IMR-90 (cell line): ENCODE measurements around the gene MSI2. TPM values are rescaled to one million over a fixed set of nuclear protein-coding genes. Genes with fewer than 3 reads are reported as not detected.

Experiments used
- ATAC-seq: fragments of 200-7000 bp; cut with Tn5 transposase; 2 replicates; pipeline ENCODE4 v1.9.1; 2020; ENCODE audit warnings: low read depth, mild to moderate bottlenecking, moderate library complexity
- BruUV-seq: library from RNA; stranded (reverse); fragments of 400-500 nt; replicated peaks from 2 replicates; lab custom pipeline; 2021; lab: Mats Ljungman, UMichigan
- CTCF ChIA-PET: fragments of 300-600 bp; formaldehyde crosslinking; extraction: SDS; loops from one replicate; lab custom pipeline; 2021; ENCODE audit warnings: antibody characterized with exemption; lab: Yijun Ruan, JAX
- POLR2A ChIA-PET: fragments of 300-600 bp; sonication (Branson Sonifier 250); formaldehyde crosslinking; loops from one replicate; lab custom pipeline; 2022; ENCODE audit warnings: antibody characterized with exemption; ENCODE audit not compliant: unreplicated experiment; lab: Charles Lee
- DNase-seq: peaks from one replicate; pipeline ENCODE4 v3.0.0; 2013
- H2AFZ ChIP-seq: replicated peaks from 2 replicates; pipeline ENCODE3; 2013; ENCODE audit warnings: low read length, mild to moderate bottlenecking; ENCODE audit not compliant: poor library complexity
- H2AK5ac ChIP-seq: 2 replicates; pipeline ENCODE4 v1.6.1; 2013; ENCODE audit warnings: low read depth, low read length, inconsistent platforms
- H2AK9ac ChIP-seq: replicated peaks from 2 replicates; pipeline ENCODE3; 2013; ENCODE audit warnings: mild to moderate bottlenecking, low read depth, low read length, moderate library complexity; ENCODE audit not compliant: poor library complexity
- H2BK120ac ChIP-seq: 2 replicates; pipeline ENCODE4 v1.6.1; 2013; ENCODE audit warnings: low read depth, low read length, inconsistent platforms
- H2BK15ac ChIP-seq: 3 replicates; pipeline ENCODE4 v1.6.1; 2013; ENCODE audit warnings: low read depth, low read length, inconsistent platforms
- H2BK20ac ChIP-seq: 2 replicates; pipeline ENCODE4 v1.6.1; 2013; ENCODE audit warnings: low read depth, mild to moderate bottlenecking, inconsistent platforms, low read length, moderate library complexity
- H2BK5ac ChIP-seq: 2 replicates; pipeline ENCODE4 v1.6.1; 2013; ENCODE audit warnings: mild to moderate bottlenecking, low read depth, low read length, inconsistent platforms; ENCODE audit not compliant: poor library complexity, severe bottlenecking
- H3K14ac ChIP-seq: replicated peaks from 2 replicates; pipeline ENCODE4 v1.6.1; 2013; ENCODE audit warnings: low read depth, low read length, inconsistent platforms
- H3K18ac ChIP-seq: 2 replicates; pipeline ENCODE4 v1.6.1; 2013; ENCODE audit warnings: low read depth, low read length, control low read depth
- H3K23ac ChIP-seq: 2 replicates; pipeline ENCODE4 v1.6.1; 2013; ENCODE audit warnings: low read depth, low read length, inconsistent platforms
- H3K27ac ChIP-seq: 2 replicates; pipeline ENCODE4 v1.5.1; 2013; ENCODE audit warnings: mild to moderate bottlenecking, control low read depth, low read length; ENCODE audit not compliant: insufficient read depth
- H3K27me3 ChIP-seq: 2 replicates; pipeline ENCODE4 v1.6.1; 2013; ENCODE audit warnings: low read length; ENCODE audit not compliant: control insufficient read depth, insufficient read depth
- H3K36me3 ChIP-seq: 2 replicates; pipeline ENCODE4 v1.6.1; 2013; ENCODE audit warnings: low read length, mixed read lengths; ENCODE audit not compliant: control insufficient read depth, insufficient read depth
- H3K4ac ChIP-seq: 2 replicates; pipeline ENCODE4 v1.6.1; 2013; ENCODE audit warnings: low read depth, low read length, inconsistent platforms
- H3K4me1 ChIP-seq: 2 replicates; pipeline ENCODE4 v1.6.1; 2013; ENCODE audit warnings: low read length, mixed read lengths; ENCODE audit not compliant: control insufficient read depth, insufficient read depth
- H3K4me2 ChIP-seq: 2 replicates; pipeline ENCODE4 v1.6.1; 2013; ENCODE audit warnings: low read depth, mild to moderate bottlenecking, control low read depth, low read length, moderate library complexity
- H3K4me3 ChIP-seq: 2 replicates; pipeline ENCODE4 v1.5.1; 2013; ENCODE audit warnings: low read depth, mild to moderate bottlenecking, control low read depth, low read length, moderate library complexity; ENCODE audit not compliant: insufficient read depth
- H3K56ac ChIP-seq: 2 replicates; pipeline ENCODE4 v1.6.1; 2013; ENCODE audit warnings: low read length, inconsistent platforms; ENCODE audit not compliant: insufficient read depth; ENCODE audit errors: extremely low read depth
- H3K79me1 ChIP-seq, 2 experiments: 2 replicates each; pipeline ENCODE4 v1.6.1; 2013; ENCODE audit warnings: low read length in 2 of 2, inconsistent platforms in 1 of 2, low read depth in 1 of 2
- H3K9ac ChIP-seq: 2 replicates; pipeline ENCODE4 v1.6.1; 2013; ENCODE audit warnings: low read depth, low read length, control low read depth
- H3K9me1 ChIP-seq: 2 replicates; pipeline ENCODE4 v1.6.1; 2013; ENCODE audit warnings: low read length, inconsistent platforms; ENCODE audit not compliant: insufficient read depth
- H3K9me3 ChIP-seq: 2 replicates; pipeline ENCODE4 v1.6.1; 2013; ENCODE audit warnings: low read length; ENCODE audit not compliant: control insufficient read depth, insufficient read depth
- H4K20me1 ChIP-seq: 2 replicates; pipeline ENCODE4 v1.6.1; 2013; ENCODE audit warnings: low read length, inconsistent platforms; ENCODE audit not compliant: insufficient read depth
- H4K5ac ChIP-seq: 2 replicates; pipeline ENCODE4 v1.6.1; 2013; ENCODE audit warnings: mild to moderate bottlenecking, low read depth, low read length, control low read depth
- H4K8ac ChIP-seq, 2 experiments: 2 replicates each; pipeline ENCODE4 v1.6.1; 2013; ENCODE audit warnings: low read depth in 2 of 2, low read length in 2 of 2, control low read depth in 1 of 2, inconsistent platforms in 1 of 2
- H4K91ac ChIP-seq: 2 replicates; pipeline ENCODE4 v1.6.1; 2013; ENCODE audit warnings: low read depth, low read length, inconsistent platforms; ENCODE audit not compliant: insufficient read depth
- CEBPB ChIP-seq: IDR thresholded peaks from 2 replicates; pipeline ENCODE4 v1.6.1; 2012; ENCODE audit warnings: low read depth, low read length, improper control_type of control experiment
- CHD1 ChIP-seq: IDR thresholded peaks from 2 replicates; pipeline ENCODE4 v1.6.1; 2012; ENCODE audit warnings: low read depth, low read length, improper control_type of control experiment
- FOS ChIP-seq: fragments of 150-350 bp; IDR thresholded peaks from 2 replicates; pipeline ENCODE4 v1.6.1; 2016; ENCODE audit warnings: low read depth, low read length
- MAFK ChIP-seq: IDR thresholded peaks from 2 replicates; pipeline ENCODE4 v1.6.1; 2012; ENCODE audit warnings: low read depth, low read length, improper control_type of control experiment
- MAZ ChIP-seq: IDR thresholded peaks from 2 replicates; pipeline ENCODE4 v1.6.1; 2012; ENCODE audit warnings: low read depth, mild to moderate bottlenecking, low read length, improper control_type of control experiment, moderate library complexity, borderline replicate concordance
- MXI1 ChIP-seq: IDR thresholded peaks from 2 replicates; pipeline ENCODE4 v1.6.1; 2012; ENCODE audit warnings: low read depth, mild to moderate bottlenecking, low read length, moderate library complexity, borderline replicate concordance
- NFE2L2 ChIP-seq: fragments of 150-350 bp; IDR thresholded peaks from 2 replicates; pipeline ENCODE4 v1.6.1; 2016; ENCODE audit warnings: low read depth, mild to moderate bottlenecking, low read length
- POLR2A ChIP-seq: IDR thresholded peaks from 2 replicates; pipeline ENCODE4 v1.6.1; 2012; ENCODE audit warnings: mild to moderate bottlenecking, low read depth, low read length
- RAD21 ChIP-seq: IDR thresholded peaks from 2 replicates; pipeline ENCODE4 v1.6.1; 2012; ENCODE audit warnings: low read length, improper control_type of control experiment
- RCOR1 ChIP-seq: IDR thresholded peaks from 2 replicates; pipeline ENCODE4 v1.6.1; 2012; ENCODE audit warnings: mild to moderate bottlenecking, low read length, improper control_type of control experiment; ENCODE audit not compliant: insufficient replicate concordance
- RFX5 ChIP-seq: IDR thresholded peaks from 2 replicates; pipeline ENCODE4 v1.8.0; 2012; ENCODE audit warnings: low read depth, mild to moderate bottlenecking, low read length, moderate library complexity
- SMC3 ChIP-seq: fragments of 150-350 bp; IDR thresholded peaks from 2 replicates; pipeline ENCODE4 v1.6.1; 2016; ENCODE audit warnings: low read depth, mild to moderate bottlenecking, antibody characterized with exemption, low read length, moderate library complexity
- USF2 ChIP-seq: fragments of 150-350 bp; IDR thresholded peaks from 2 replicates; pipeline ENCODE4 v1.6.1; 2017; ENCODE audit warnings: mild to moderate bottlenecking, antibody characterized with exemption, low read length, low read depth
- WGBS, 2 experiments: methylation state at CpG; one replicate each; pipeline versions ENCODE4 v1.1.5 to v1.1.7; 2013; ENCODE audit warnings: missing lambda C conversion rate in 2 of 2; ENCODE audit not compliant: insufficient read length in 1 of 2; ENCODE audit errors: extremely low coverage in 2 of 2; 5-methylcytosine and 5-hydroxymethylcytosine counted together
- dilution Hi-C: fragments of 300-500 bp; cut with HindIII; formaldehyde crosslinking; loops from one replicate; pipeline ENCODE4 v1.14.3; 2018; ENCODE audit warnings: low sequenced_read_pairs; ENCODE audit not compliant: unreplicated experiment
- in situ Hi-C: fragments of 300-500 bp; cut with MboI; formaldehyde crosslinking; loops from 3 replicates; pipeline ENCODE4 v1.14.3; 2019; ENCODE audit warnings: low sequenced_read_pairs, inconsistent platforms, mixed read lengths
- intact Hi-C: fragments of 100-400 bp; cut with micrococcal nuclease; formaldehyde crosslinking; loops from 2 replicates; pipeline ENCODE4 v1.10.0; 2022
- polyA plus RNA-seq, 3 experiments: library from polyadenylated mRNA; depleted of rRNA; stranded (reverse); fragments of >200 nt; gene quantifications; 2 replicates each; pipeline ENCODE4 v1.2.3, GENCODE V29; 2012; ENCODE audit warnings: low replicate concordance in 1 of 3
- total RNA-seq: library from RNA; depleted of rRNA; stranded (reverse); fragments of >200 nt; gene quantifications from 2 replicates; pipeline ENCODE4 v1.2.3, GENCODE V29; 2012

The MSI2 gene
- total and polyA plus RNA-seq, 2 of the 4 experiments (the other 2 are of a cell fraction): 13.0 to 16.0 TPM

DNA sequence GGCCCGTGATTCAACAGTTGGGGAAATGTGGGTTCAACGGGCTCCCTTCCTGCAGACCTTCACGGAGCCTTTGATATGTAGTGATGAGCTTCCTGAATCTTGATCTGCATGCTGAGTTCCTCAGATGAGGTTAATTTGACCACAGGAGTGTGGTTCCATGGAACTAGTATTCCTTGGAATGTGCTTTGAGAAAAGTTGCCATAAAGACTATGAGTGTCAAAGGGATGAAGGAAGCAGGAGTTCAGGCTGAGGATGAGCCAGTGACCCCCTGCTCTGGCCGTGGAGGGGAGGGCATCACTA lies 229.2 kb downstream of the MSI2 start:
- peaks cover 40% of the 10 kb centered on the region for H3K4me1 ChIP-seq
- no peak overlapping the region for H2BK20ac ChIP-seq
- dilution Hi-C loops: no loop called here
- no peaks in the 10 kb centered on the region for H3K27me3 ChIP-seq
- peak overlapping the region; percentile 16; the same call in 1 of the 2 replicates for H3K18ac ChIP-seq
- ATAC-seq (no peak), DNase-seq (no peak)
- in situ Hi-C loops: no loop called here
- no peak overlapping the region; the same call in 2 of the 3 replicates for H2BK15ac ChIP-seq
- ChIA-PET CTCF (interaction anchor here (1.3 kb wide), 1 partner anchor 12 kb away, joined by 3 read pairs; no protein-coding TSS in a partner anchor), POLR2A (no interaction called here)
- H3K23ac ChIP-seq: no peak overlapping the region
- no peak overlapping the region for H3K27ac ChIP-seq
- H3K14ac ChIP-seq: 0 out of 2 replicates have a peak overlapping the region, but pooled peaks have one; percentile 32
- H3K4me3 ChIP-seq: no peak overlapping the region
- no peak overlapping the region for H2BK5ac ChIP-seq
- peak overlapping the region; percentile 1; the same call in 1 of the 2 replicates for H2AK5ac ChIP-seq
- H2AK9ac ChIP-seq: no peak overlapping the region
- WGBS, 2 experiments: 100% methylated on average over 1 of the region's 4 CpGs; no CpG with 5 or more reads in 1 of the 2 experiments
- no peak overlapping the region for H4K8ac ChIP-seq
- no peak for TF ChIP-seq SMC3
- TF ChIP-seq RCOR1: no peak
- no peak for TF ChIP-seq FOS
- TF ChIP-seq USF2: no peak
- TF ChIP-seq NFE2L2: no peak
- no peak for TF ChIP-seq CHD1
- no peak for TF ChIP-seq RFX5
- TF ChIP-seq CEBPB: no peak
- TF ChIP-seq RAD21: no peak
- TF ChIP-seq MAZ: no peak
- no peak for TF ChIP-seq MXI1
- TF ChIP-seq MAFK: no peak
- no peak for TF ChIP-seq POLR2A
- no peak overlapping the region for H2AFZ ChIP-seq
- no peaks in the 10 kb centered on the region for H3K36me3 ChIP-seq
- H4K20me1 ChIP-seq: no peaks in the 10 kb centered on the region; the same call in 1 of the 2 replicates
- no TSS peak for BruUV-seq
- no peak overlapping the region for H3K4me2 ChIP-seq
- H3K79me1 ChIP-seq: peaks cover 4 to 35% of the 10 kb centered on the region in 2 experiments; a peak in 3 of 4 replicates
- H4K91ac ChIP-seq: no peak overlapping the region
- H3K9me1 ChIP-seq: peaks cover 25% of the 10 kb centered on the region
- no peak overlapping the region; the same call in 1 of the 2 replicates for H3K4ac ChIP-seq
- H3K9ac ChIP-seq: no peak overlapping the region
- no peaks in the 10 kb centered on the region for H3K9me3 ChIP-seq
- intact Hi-C loops: no loop called here
- H3K56ac ChIP-seq: no peak overlapping the region
- no peak overlapping the region for H4K5ac ChIP-seq
- no peak overlapping the region for H2BK120ac ChIP-seq
